Cerebellar nuclear complex (tissue), 1 donor: ENCODE results near the gene MT1M.

ENCODE experiments used
- DNase-seq, 2 experiments: peaks; one replicate each; lab custom pipeline; 2025; lab: John Stamatoyannopoulos, UW

The MT1M gene

GRCh38 chr16:56628486-56629350 lies 3.7 kb upstream of the MT1M start:
- no peak for DNase-seq

- DNase-seq = no peak
These were observed 2.9 kb upstream of the MT1M start for GRCh38 chr16:56629531-56629930.

DNA sequence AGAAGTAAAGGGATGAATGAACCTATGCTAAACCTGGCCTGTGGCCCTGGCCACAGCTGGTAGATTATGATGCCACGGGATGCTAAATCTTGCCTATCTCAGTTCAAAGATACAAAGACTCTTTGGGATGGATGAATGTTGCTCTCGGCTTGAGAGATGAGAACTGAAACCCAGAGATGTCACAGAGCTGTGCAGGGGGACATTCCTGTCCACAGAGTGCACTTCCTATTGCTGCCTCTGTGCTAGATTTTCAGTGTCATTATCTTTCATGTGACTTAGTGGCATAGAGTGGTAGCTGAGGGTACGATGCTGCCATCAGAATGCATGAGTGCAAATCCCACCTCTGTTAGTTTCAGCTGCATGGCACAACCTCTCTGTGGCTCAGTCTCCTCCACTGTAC lies 2.3 kb upstream of the MT1M start:
- DNase-seq = no peak

DNA sequence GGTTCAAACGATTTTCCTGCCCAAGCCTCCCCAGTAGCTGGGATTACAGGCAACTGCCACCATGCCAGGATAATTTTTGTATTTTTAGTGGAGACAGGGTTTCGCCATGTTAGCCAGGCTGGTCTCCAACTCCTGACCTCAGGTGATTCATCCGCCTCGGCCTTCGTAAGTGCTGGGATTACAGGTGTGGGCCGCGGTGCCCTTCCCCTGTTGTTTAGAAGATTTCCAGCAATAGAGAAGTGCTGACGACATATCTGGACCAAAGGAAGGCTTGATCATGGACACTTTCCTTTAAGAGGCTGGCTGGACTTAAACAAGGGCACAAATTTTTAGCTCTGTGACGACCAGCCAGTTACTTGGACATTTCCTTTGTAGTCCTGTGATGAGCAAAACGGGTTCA lies 1.3 kb upstream of the MT1M start:
- no peak for DNase-seq

GRCh38 chr16:56631832-56632155 lies 665 bp upstream of the MT1M start:
- no peak for DNase-seq

DNA sequence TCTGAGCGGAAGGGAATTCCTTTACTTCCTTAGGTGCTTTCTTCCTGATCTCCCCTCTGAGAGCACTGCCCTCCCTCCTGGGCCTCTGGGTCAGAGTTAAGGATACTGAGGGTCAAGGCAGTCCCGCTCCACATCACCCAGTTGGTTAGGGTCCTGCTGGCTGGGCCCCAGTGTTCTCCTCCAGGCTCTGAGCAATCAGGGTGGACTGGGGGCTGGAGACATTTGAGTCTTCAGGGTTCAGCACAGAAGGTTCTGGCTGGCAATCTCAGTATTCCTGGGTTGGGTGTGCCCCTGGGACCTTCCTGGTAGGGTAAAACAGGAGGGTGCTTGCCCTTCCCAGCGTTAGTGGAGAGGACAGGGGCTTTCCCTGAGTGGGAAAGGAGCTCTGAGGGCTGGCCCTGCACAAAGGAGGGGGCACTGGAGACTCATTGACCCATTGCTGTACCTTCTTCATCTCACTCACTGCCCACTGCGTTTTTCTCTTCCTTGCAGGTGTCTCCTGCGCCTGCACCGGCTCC lies 448 bp downstream of the MT1M start:
- DNase-seq = no peak

DNA sequence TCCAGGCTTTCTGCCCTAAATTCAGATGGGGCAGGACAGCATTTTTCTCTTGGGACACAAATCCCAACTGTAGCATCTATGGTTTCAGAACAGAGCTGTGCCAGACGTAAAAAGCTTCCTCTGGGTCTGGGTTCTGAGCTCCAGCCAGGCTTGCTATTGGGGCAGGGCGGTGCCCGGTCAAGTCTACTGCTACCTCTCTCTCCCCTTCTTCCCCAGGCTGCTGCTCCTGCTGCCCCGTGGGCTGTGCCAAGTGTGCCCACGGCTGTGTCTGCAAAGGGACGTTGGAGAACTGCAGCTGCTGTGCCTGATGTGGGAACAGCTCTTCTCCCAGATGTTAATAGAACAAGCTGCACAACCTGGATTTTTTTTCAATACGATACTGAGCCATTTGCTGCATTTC lies 1.1 kb downstream of the MT1M start:
- no peak for DNase-seq

DNA sequence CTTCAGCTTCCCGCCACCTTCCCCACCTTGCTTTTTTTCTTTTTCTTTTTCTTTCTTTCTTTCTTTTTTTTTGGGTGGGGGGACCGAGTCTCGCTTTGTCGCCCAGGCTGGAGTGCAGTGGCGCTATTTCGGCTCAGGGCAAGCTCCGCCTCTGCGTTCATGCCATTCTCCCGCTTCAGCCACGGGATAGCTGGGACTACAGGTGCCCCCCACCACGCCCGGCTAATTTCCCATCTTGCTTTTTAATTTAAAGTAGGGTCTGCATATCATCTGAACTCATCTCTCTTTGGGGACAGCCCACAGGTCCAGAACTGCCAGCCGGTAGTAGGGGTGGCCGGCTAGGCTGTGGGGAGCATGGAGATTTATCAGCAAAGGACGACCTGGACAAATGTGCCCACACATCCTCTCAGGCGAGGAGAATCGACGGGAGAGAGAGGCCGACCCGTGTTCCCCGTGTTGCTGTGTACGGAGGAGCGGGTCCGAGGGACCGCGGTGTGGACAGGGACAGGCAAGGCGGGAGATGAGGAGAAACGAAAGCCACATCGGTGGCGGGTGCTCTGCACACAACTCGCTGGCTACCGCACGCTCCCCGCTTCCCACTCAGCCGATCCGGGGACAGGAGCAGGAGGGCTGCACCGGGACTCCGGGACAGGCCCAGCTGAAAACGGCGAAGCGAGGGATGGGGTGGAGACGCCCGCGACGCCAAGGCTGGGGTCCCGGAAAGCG lies 2.4 kb downstream of the MT1M start:
- DNase-seq = no peak

DNA sequence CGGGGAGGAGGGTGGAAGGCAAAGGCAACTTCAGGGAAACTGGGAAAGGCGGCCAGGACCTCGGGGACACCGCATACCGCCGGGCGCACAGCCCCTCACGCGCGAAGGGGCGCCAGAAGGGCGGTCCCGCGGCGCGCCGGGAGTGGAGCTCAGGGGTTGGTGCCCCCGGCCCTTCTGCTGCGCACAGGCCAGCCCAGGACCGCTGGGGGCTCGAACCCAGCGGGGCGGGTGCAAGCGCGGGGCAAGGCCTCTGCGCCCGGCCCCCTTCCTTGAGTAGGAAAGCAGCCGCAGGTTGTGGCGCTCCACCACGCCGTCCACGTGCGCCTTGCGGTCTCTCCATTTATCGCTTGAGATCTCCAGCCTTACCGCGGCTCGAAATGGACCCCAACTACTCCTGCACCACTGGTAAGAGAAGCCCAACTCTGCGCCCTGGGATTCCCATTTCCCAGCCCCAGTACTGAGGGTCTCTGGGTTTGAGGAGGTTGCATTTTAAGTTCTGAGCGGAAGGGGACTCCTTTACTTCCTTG lies 3.0 kb downstream of the MT1M start:
- DNase-seq = no peak

DNA sequence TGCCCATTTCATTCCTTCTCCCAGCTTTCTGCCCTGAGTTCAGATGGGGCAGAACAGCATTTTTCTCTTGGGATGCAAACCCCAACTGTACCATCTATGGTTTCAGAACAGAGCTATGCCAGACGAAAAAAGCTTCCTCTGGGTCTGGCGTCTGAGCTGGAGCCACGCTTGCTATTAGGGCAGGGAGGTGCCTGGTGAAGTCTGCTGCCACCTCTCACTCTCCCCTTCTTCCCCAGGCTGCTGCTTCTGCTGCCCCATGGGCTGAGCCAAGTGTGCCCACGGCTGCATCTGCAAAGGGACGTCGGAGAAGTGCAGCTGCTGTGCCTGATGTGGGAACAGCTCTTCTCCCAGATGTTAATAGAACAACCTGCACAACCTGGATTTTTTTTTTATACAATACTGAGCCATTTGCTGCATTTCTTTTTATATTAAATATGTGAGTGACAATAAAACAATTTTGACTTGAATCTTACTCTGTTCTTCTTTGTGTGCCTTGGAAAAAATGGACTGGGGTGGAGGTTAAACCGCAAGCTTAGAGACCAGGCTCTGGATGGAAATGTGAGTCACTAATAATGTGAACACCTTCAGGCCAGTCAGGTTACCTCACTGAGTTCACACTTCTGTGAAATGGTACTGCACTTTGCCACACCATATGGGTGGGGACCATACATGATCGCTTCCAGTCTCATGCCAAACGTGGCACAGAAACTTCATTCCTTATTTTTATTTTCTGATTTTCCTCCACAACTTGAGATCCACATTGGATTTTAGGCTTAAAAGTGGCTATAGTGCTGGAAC lies 4.4 kb downstream of the MT1M start:
- no peak for DNase-seq

DNA sequence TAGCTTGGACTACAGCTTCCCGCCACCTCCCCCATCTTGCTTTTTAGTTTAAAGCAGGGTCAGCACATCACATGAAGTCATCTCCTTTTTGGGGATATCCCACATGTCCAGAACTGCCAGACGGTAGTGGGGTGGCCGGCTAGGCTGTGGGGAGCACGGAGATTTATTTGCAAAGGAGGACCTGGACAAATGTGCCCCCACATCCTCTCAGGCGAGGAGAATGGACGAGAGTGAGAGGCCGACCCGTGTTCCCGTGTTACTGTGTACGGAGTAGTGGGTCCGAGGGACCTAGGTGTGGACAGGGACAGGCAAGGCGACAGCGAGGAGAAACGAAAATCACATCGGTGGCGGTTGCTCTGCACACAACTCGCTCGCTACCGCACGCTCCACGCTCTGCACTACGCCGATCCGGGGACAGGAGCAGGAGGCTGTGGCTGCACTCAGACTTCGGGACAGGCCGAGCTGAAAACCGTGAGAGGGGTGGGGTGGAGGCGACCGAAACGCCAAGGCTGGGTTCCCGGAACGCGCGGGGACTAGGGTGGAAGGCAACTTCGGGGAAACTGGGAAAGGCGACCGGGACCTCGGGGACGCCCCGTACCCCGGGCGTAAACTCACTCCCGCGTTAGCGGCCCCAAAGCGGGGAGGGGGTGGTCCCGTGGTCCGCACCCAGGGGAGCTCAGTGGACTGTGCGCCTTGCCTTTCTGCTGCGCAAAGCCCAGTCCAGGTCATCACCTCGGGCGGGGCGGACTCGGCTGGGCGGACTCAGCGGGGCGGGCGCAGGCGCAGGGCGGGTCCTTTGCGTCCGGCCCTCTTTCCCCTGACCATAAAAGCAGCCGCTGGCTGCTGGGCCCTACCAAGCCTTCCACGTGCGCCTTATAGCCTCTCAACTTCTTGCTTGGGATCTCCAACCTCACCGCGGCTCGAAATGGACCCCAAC lies 5.6 kb downstream of the MT1M start, which contains the start of gene MT1A:
Gene MT1A (plus strand): TSS at position 853 of the 937 bp plus-strand sequence. CDS start 73 bp downstream, at position 926.
- DNase-seq = no peak

DNA sequence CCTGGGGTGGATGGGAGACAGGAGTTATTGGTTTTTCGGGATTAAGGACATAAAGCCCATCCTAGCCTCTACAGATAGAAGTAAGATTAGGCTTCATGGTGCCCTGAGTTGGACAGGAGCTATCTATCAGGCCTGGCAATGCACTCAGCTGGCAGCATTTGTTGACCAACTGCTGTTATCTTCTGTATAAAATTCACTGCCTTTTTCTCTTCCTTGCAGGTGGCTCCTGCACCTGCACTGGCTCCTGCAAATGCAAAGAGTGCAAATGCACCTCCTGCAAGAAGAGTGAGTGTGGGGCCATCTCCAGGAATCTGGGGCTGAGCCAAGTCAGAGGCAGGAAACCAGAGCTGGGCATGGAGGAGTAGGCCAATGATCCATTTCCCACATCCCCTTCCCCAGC lies 6.6 kb downstream of the MT1M start:
- DNase-seq = no peak

- no peak for DNase-seq
These were observed 7.6 kb downstream of the MT1M start for GRCh38 chr16:56640076-56640475.

- DNase-seq = no peak
These were observed 8.7 kb downstream of the MT1M start for GRCh38 chr16:56641166-56641565.

- DNase-seq = no peak
These were observed 10.8 kb downstream of the MT1M start for GRCh38 chr16:56643080-56643778.

- no peak for DNase-seq
These were observed 11.4 kb downstream of the MT1M start for GRCh38 chr16:56643833-56644232.

- DNase-seq = no peak
These were observed 12.9 kb downstream of the MT1M start for GRCh38 chr16:56645311-56645710.

GRCh38 chr16:56645838-56646237 lies 13.4 kb downstream of the MT1M start:
- no peak for DNase-seq

DNA sequence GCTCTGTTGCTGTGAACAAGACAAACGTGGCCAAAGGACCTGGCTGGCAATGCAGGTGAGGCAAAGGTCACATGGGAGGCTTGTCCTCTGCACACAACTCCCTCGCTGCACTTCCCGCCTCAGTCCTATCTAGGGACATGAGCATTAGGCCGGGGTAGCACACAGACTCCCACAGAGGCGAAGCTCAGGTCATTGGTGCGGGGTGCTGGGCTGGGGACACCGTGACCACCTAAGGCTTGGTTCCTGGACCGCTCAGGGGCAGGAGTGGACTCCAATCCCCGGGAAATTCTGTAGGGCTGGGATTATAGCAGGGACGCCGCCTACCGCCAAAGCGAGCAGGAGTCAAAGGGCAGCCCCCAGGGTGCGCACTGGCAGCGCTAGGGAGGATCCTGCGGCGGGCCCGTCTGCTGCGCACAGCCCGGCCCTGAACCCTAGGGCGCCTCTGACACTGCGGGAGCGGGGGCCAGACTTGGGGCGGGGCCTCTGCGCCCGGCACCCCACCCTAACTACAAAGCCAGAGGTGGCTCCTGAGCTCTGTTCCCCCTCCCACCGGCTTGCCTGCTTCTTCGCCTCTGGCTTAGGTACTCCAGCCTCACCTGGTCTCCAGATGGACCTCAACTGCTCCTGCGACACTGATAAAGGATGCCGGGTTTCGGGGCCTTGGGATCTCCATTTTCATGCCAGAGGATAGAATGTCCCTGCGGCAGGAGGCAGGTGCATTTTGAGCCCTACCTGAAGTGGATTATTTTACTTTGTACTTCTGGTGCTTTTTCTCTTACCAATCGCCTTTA lies 15.4 kb downstream of the MT1M start:
- no peak for DNase-seq

DNA sequence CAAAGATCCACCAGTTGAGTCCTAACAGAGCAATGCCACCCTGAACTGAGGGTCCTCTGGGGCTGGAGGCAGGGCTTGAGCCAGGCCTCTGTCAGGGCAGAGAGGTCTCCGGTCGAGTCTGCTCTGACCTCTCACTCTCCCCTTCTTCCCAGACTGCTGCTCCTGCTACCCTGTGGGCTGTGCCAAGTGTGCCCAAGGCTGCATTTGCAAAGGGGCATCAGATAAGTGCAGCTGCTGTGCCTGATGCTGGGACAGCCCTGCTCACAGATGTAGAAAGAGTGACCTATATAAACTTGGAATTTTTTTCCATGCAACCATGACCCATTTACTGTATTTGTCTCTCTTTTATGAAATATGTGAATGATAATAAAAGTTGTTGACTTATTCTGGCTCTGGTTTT lies 16.8 kb downstream of the MT1M start:
- no peak for DNase-seq
